ENCODE measurements around the gene EPB41L2.

DNA sequence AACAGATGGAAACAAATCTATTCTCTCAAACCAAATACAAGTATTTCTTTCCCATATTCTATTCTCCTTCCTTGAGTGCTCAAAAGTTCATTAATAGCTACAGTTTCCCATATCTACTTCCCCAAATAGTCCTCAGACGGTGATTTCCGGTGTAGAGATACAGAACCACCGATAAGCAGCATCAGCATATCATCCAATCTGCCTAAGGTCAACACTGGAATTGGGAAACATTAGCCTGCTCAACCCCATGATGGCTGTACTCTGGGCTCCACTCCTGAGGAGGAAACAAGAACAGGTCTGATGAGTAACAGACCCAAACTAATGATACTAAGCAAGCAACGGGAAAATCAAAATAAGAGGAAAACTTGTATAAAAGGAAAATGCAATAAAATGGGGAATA, 115.6 kb downstream of the EPB41L2 start:
- TF ChIP-seq CTCF (IDR thresholded peaks at IDR 0.05 in 2 of 3, conservative IDR thresholded peaks at IDR 0.05 in 1 of 3; ENCODE audit: borderline replicate concordance in 1 of 3, insufficient read depth in 1 of 3, low read depth in 2 of 3, low read length in 2 of 3): no peak
- no peak for TF ChIP-seq POLR2AphosphoS5 (IDR thresholded peaks at IDR 0.05; ENCODE audit: low read depth, low read length)
- no peak for TF ChIP-seq EZH2 (IDR thresholded peaks at IDR 0.05)
- no peak for TF ChIP-seq POLR2A (IDR thresholded peaks at IDR 0.05; ENCODE audit: borderline replicate concordance, extremely low read depth, insufficient read depth, insufficient read length)
- no peak for TF ChIP-seq JUND (IDR thresholded peaks at IDR 0.05)
- no peak for TF ChIP-seq EZH2phosphoT487 (IDR thresholded peaks at IDR 0.05; ENCODE audit: borderline replicate concordance)
- no peak for TF ChIP-seq REST (IDR thresholded peaks at IDR 0.05; ENCODE audit: low read depth)
- no peak for TF ChIP-seq YY1 (IDR thresholded peaks at IDR 0.05; ENCODE audit: extremely low read depth, insufficient replicate concordance, low read depth, low read length)
